ENCODE results near the gene SULT1A1.
"Not testable (repeated sequence)": the region's sequence is repeated elsewhere in the genome, so short reads cannot be mapped to it uniquely, and the experiment has no call there.

The SULT1A1 gene

GRCh38 chr16:28604186-28604565 lies 5.7 kb downstream of the SULT1A1 start:
- H3K9me3 ChIP-seq (ENCODE audit: severe bottlenecking), result no peaks in the 10 kb centered on the region
- no peak overlapping the region for H3K27ac ChIP-seq
- H3K4me3 ChIP-seq (ENCODE audit: low read depth, low read length), result no peak overlapping the region
- no peak for DNase-seq
- TF ChIP-seq, protein P1, sequence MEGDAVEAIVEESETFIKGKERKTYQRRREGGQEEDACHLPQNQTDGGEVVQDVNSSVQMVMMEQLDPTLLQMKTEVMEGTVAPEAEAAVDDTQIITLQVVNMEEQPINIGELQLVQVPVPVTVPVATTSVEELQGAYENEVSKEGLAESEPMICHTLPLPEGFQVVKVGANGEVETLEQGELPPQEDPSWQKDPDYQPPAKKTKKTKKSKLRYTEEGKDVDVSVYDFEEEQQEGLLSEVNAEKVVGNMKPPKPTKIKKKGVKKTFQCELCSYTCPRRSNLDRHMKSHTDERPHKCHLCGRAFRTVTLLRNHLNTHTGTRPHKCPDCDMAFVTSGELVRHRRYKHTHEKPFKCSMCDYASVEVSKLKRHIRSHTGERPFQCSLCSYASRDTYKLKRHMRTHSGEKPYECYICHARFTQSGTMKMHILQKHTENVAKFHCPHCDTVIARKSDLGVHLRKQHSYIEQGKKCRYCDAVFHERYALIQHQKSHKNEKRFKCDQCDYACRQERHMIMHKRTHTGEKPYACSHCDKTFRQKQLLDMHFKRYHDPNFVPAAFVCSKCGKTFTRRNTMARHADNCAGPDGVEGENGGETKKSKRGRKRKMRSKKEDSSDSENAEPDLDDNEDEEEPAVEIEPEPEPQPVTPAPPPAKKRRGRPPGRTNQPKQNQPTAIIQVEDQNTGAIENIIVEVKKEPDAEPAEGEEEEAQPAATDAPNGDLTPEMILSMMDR (IDR thresholded peaks at IDR 0.05; ENCODE audit: low read depth, low read length), result no peak
- H3K27me3 ChIP-seq (ENCODE audit: insufficient read depth, low read depth, severe bottlenecking), result no peaks in the 10 kb centered on the region
- no peaks in the 10 kb centered on the region for H3K36me3 ChIP-seq

GRCh38 chr16:28603381-28604185 lies 6.3 kb downstream of the SULT1A1 start:
- Histone ChIP-seq H3K4me3 (ENCODE audit: low read depth, low read length) (no peak overlapping the region), H3K36me3 (no peaks in the 10 kb centered on the region), H3K9me3 (ENCODE audit: severe bottlenecking) (no peaks in the 10 kb centered on the region), H3K27me3 (ENCODE audit: insufficient read depth, low read depth, severe bottlenecking) (no peaks in the 10 kb centered on the region), H3K27ac (no peak overlapping the region)
- TF ChIP-seq, protein P1 (IDR thresholded peaks at IDR 0.05; ENCODE audit: low read depth, low read length), result no peak
- DNase-seq, result no peak

DNA sequence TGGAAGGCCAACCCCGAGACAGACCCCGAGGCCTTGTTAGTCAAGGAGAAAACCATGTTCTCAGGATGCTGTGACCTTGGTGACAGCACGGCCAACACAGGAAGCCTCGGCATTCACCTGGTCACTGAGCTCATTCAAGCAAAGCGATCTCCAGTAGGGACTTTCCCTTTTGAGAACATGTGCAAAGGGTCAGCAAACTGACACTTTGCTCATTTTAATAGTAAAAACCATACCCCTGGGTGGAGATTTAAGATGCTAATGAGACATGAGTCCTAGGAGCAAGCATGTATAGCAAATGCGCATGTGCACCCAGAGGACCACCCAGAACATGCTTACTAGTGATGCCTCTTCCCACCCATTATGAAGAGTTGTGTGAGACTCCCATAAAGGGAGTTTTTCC lies 7.3 kb downstream of the SULT1A1 start:
- no peak overlapping the region for H3K4me3 ChIP-seq (ENCODE audit: low read depth, low read length)
- no peaks in the 10 kb centered on the region for H3K36me3 ChIP-seq
- no peak for DNase-seq
- TF ChIP-seq, protein P1 (IDR thresholded peaks at IDR 0.05; ENCODE audit: low read depth, low read length), result no peak
- no peak overlapping the region for H3K27ac ChIP-seq
- no peaks in the 10 kb centered on the region for H3K9me3 ChIP-seq (ENCODE audit: severe bottlenecking)
- no peaks in the 10 kb centered on the region for H3K27me3 ChIP-seq (ENCODE audit: insufficient read depth, low read depth, severe bottlenecking)

DNA sequence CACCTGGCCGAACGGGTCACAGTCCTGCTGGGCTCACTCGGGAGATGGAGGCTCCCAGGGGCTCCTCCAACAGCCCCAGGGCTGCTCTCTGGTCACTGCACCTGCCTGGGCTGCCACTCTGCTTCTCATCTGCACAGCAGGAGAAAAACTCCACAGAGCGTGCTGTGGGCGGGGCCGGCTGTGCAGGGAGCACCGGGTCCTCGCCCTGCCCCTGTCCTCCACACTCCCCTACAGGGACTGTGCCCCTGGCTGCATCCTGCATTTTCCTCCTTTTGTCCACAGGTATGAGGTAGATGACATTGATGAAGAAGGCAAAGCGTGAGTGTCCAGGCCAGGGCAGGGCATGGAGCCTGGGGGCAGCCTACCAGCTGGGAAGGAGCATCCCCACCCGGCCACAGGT lies 7.8 kb downstream of the SULT1A1 start:
- not testable (repeated sequence) for H3K9me3 ChIP-seq (ENCODE audit: severe bottlenecking); DNase-seq

DNA sequence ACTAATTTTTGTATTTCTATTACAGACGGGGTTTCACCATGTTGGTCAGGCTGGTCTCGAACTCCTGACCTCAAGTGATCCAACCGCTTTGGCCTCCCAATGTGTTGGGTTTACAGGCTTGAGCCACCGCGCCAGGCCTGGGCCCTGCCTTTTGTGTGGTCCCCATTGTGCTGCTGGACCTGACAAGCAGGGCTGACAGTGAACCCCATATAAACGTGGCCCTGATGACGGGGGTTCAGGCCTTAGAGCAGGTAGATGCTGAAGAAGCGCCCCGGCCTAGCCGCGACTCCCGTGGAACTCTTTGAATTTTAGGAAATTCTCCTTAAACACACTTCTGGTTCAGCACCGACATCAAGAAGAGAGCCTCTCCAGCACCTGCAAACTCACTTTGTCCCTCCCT lies 8.3 kb downstream of the SULT1A1 start:
- not testable (repeated sequence) for H3K9me3 ChIP-seq (ENCODE audit: severe bottlenecking); H3K27me3 ChIP-seq (ENCODE audit: insufficient read depth, low read depth, severe bottlenecking); H3K36me3 ChIP-seq; H3K4me3 ChIP-seq (ENCODE audit: low read depth, low read length); H3K27ac ChIP-seq; DNase-seq

More for the DNA sequence above, 7.8 kb downstream of the SULT1A1 start:
- H3K27me3 ChIP-seq (ENCODE audit: insufficient read depth, low read depth, severe bottlenecking); H3K27ac ChIP-seq; H3K4me3 ChIP-seq (ENCODE audit: low read depth, low read length); H3K36me3 ChIP-seq: not testable (repeated sequence)

GRCh38 chr16:28600965-28601364 lies 8.9 kb downstream of the SULT1A1 start:
- H3K36me3 ChIP-seq; H3K9me3 ChIP-seq (ENCODE audit: severe bottlenecking); H3K27me3 ChIP-seq (ENCODE audit: insufficient read depth, low read depth, severe bottlenecking); H3K4me3 ChIP-seq (ENCODE audit: low read depth, low read length); DNase-seq; H3K27ac ChIP-seq: not testable (repeated sequence)

GRCh38 chr16:28599377-28600285 lies 10.2 kb downstream of the SULT1A1 start:
- not testable (repeated sequence) for H3K9me3 ChIP-seq (ENCODE audit: severe bottlenecking); H3K27me3 ChIP-seq (ENCODE audit: insufficient read depth, low read depth, severe bottlenecking); H3K4me3 ChIP-seq (ENCODE audit: low read depth, low read length); DNase-seq; H3K36me3 ChIP-seq; H3K27ac ChIP-seq
